NCI-H82 (cell line): Measurements from ENCODE around the gene PRKAG3.
"Not testable (repeated sequence)": the region's sequence is repeated elsewhere in the genome, so short reads cannot be mapped to it uniquely, and the experiment has no call there.

ENCODE experiments used
- DNase-seq: peaks from one replicate; lab custom pipeline; 2025; lab: John Stamatoyannopoulos, UW

PRKAG3 gene

GRCh38 chr2:218781691-218782527, 49.7 kb downstream of the PRKAG3 start, which contains the start of gene CYP27A1:
TSS of gene CYP27A1 (plus strand) at chr2:218782147. CDS start at chr2:218782183, 36 bp downstream.
- peak; percentile 52 for DNase-seq

DNA sequence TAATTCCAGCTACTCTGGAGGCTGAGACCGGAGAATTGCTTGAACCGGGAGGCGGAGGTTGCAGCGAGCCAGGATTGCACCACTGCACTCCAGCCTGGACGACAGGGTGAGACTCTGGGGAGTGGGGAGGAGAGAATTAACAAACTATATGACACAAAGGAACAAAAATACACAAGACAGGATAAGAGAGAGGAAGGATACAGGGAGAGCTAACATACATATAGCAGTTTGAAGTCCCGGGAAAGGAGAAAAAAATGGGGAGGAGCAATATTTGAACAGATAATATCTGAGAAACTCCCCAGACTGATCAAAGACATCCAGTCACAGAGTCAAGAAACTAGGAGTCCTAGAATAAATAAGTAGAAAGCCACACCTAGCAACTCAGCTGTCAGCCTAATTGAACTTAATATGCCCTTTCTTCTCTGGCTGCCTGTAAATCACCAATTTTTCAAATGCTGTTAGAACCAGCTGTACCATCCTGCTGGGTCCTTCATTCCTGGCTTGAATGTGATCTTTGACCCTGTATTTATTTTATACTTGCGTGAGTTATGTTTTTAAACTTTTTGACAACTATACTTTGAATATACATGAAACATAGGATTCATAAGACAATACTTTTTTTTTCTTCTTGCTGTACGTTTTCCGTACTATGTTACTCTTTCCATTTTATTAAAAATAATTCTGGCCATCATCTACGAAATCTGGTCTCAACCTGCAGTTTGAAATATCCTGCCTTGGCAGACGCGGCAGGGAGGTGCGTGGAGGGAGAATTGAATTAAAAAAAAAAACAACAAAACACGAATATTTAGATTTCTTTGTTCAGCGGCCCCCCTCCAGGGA, 50.5 kb downstream of the PRKAG3 start:
- DNase-seq, result peak; percentile 22

GRCh38 chr2:218780046-218780445, 51.6 kb downstream of the PRKAG3 start:
- DNase-seq, result no peak

- DNase-seq, result no peak
Measured at GRCh38 chr2:218777276-218777990, 54.2 kb downstream of the PRKAG3 start.

- DNase-seq, result no peak
Measured at GRCh38 chr2:218776488-218776887, 55.1 kb downstream of the PRKAG3 start.

DNA sequence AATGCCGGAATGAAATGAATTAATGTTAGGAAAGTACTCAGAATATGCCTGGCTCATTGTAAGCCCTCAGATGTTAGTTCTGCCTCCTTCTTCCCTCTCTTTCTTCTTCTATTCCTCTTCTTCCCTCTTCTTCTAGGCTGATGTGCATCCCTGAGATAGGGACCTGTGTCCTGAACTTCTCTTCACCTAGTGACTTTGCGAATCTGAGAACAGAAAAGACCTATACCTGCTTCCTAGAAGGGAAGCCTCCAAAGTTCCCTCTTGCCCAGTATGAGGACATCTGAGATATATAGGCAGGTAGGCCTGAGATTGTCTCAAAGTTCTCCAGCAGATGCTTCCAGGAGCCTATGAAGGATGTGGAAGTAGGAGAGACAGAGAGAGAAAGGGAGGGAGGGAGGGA, 57.7 kb downstream of the PRKAG3 start:
- DNase-seq, result no peak

DNA sequence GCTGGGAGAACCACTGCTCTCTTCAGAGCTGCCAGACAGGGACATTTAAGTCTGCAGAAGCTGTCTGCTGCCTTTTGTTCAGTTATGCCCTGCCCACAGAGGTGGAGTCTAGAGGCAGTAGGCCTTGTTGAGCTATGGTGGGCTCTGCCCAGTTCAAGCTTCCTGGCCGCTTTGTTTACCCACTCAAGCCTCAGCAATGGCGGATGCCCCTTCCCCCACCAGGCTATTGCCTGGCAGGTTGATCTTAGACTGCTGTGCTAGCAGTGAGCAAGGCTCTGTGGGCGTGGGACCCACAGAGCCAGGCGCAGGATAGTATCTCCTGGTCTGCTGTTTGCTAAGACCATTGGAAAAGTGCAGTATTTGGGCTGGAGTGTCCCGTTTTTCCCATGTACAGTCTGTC, 58.8 kb downstream of the PRKAG3 start:
- not testable (repeated sequence) for DNase-seq
